ENCODE measurements around the gene DSCAM. TPM values are rescaled to one million over a fixed set of nuclear protein-coding genes. Genes with fewer than 3 reads are reported as not detected.

The DSCAM gene
- total and polyA plus RNA-seq, 5 donors = under 0.01 TPM; not detected in 4

DNA sequence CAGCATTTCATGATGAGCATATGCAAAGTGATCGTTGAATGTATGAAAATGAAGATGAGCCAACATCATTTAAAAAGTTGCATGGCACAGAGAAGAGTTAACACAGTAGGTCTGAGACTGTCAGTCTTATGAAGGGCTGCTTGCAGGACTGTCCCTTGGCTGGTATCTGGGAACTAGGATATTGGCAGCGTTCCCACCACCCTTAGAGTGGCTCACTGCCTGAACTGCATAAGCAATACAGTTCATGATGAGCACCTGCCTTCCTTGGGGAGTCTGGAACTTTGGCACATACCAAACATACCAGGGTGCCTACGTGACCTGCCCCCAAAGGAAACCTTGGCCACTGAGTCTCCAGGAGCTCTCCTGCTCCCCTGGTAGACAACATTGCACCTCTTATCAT, 161.8 kb downstream of the DSCAM start:
- intact Hi-C loops (cut with DNase I) = no loop called here
- no peaks in the 10 kb centered on the region for H3K27me3 ChIP-seq (ENCODE audit: control insufficient read depth, insufficient read depth)
- 62% methylated on average over 3 of the region's 3 CpGs for WGBS
- H3K27ac ChIP-seq (ENCODE audit: low read length) = no peak overlapping the region
- no peaks in the 10 kb centered on the region for H3K4me1 ChIP-seq (ENCODE audit: control insufficient read depth, insufficient read depth, low read length)
- ATAC-seq = no peak
- DNase-seq = peak in 1 of 3 donors; percentile 49
- H3K4me3 ChIP-seq (ENCODE audit: low read length) = no peak overlapping the region
- H3K9me3 ChIP-seq (ENCODE audit: control insufficient read depth, low read length) = no peaks in the 10 kb centered on the region

DNA sequence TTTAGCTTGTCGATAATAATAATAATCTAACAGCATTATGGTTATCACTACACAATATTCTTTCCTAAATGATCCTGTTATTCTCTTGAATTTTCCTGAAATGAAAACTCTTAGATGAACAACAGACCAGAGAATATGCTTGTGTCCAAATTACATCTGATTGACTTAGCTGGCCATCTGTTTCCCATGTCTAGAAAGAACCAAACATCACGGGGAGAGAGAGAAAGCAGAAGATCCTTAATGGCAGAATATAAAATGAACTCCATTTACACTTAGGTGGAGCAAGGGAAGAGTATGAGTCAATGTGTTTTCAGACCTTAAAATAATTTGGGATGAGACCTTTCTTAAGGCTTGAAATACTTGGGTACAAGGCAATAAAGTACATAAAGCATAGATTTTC, 162.2 kb downstream of the DSCAM start:
- no peak overlapping the region for H3K4me3 ChIP-seq (ENCODE audit: low read length)
- DNase-seq = no peak
- no peak overlapping the region for H3K27ac ChIP-seq (ENCODE audit: low read length)
- H3K4me1 ChIP-seq (ENCODE audit: control insufficient read depth, insufficient read depth, low read length) = no peaks in the 10 kb centered on the region
- 93% methylated on average over 2 of the region's 2 CpGs for WGBS
- no peaks in the 10 kb centered on the region for H3K27me3 ChIP-seq (ENCODE audit: control insufficient read depth, insufficient read depth)
- no peak for ATAC-seq
- intact Hi-C loops (cut with DNase I) = no loop called here
- no peaks in the 10 kb centered on the region for H3K9me3 ChIP-seq (ENCODE audit: control insufficient read depth, low read length)

DNA sequence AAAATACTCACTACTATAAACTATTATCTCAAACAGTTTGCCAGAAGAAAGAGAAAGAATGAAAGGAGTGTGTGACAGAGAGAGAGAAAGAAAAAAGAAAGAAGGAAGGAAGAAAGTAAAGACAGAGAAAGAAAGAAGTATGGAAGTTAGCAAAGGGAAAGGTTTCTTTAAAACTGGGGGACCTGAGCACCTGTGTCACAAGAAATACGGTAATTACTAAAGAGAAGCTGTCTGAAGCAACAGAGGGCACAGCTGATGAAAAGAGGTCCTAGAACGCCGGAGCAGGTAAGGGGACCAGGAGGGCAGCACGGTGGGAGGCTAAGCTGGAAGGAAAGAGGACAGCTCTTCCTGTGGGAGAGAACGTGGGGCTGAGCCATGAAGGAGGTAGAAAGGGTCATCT, 163.6 kb downstream of the DSCAM start:
- ATAC-seq = no peak

DNA sequence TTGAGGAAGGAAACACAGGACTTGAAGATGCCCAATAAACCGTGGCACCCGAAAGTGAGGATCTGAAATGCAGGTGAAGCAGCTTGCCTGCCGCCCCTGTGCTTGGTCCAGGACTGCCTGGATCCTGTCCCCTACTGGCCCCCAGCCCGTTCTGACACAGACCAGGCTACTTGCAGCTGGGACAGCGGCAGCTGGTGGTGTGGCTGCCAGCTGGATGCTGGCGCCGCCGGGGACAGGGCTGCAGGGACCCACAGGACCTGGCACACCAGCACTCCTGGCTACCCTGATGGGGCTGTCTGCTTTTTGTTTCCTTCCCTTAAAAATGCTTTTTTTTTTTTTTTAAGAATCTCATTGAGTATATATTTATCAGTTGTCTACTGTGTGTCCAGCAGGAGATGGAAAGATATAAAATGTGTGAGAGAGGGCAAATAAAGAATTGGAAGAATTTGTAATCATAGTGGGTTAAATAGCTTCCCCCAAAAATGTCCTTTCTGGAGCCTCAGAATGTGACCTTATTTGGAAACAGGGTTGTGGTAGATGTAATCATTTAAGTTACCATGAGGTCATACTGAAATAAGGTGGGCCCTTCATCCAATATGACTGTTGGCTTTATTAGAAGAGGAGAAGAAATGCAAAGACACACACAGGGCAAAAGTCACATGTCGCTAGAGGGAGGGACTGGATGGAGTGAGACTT, 165.6 kb downstream of the DSCAM start:
- intact Hi-C loops (cut with DNase I) = no loop called here
- 52% methylated on average over 9 of the region's 9 CpGs for WGBS
- no peak overlapping the region for H3K27ac ChIP-seq (ENCODE audit: low read length)
- H3K4me3 ChIP-seq (ENCODE audit: low read length) = no peak overlapping the region
- ATAC-seq (no peak), DNase-seq (no peak)
- H3K27me3 ChIP-seq (ENCODE audit: control insufficient read depth, insufficient read depth) = no peaks in the 10 kb centered on the region
- H3K4me1 ChIP-seq (ENCODE audit: control insufficient read depth, insufficient read depth, low read length) = no peaks in the 10 kb centered on the region
- H3K9me3 ChIP-seq (ENCODE audit: control insufficient read depth, low read length) = no peaks in the 10 kb centered on the region

More for the DNA sequence above, 163.6 kb downstream of the DSCAM start:
- no peaks in the 10 kb centered on the region for H3K4me1 ChIP-seq (ENCODE audit: control insufficient read depth, insufficient read depth, low read length)
- no peak for DNase-seq
- no peaks in the 10 kb centered on the region for H3K9me3 ChIP-seq (ENCODE audit: control insufficient read depth, low read length)
- no peak overlapping the region for H3K27ac ChIP-seq (ENCODE audit: low read length)
- no peaks in the 10 kb centered on the region for H3K27me3 ChIP-seq (ENCODE audit: control insufficient read depth, insufficient read depth)
- 77% methylated on average over 5 of the region's 5 CpGs for WGBS
- no peak overlapping the region for H3K4me3 ChIP-seq (ENCODE audit: low read length)
- intact Hi-C loops (cut with DNase I) = no loop called here

- Histone ChIP-seq H3K9me3 (ENCODE audit: control insufficient read depth, low read length) (no peaks in the 10 kb centered on the region), H3K4me1 (ENCODE audit: control insufficient read depth, insufficient read depth, low read length) (no peaks in the 10 kb centered on the region), H3K4me3 (ENCODE audit: low read length) (no peak overlapping the region), H3K27me3 (ENCODE audit: control insufficient read depth, insufficient read depth) (no peaks in the 10 kb centered on the region), H3K27ac (ENCODE audit: low read length) (no peak overlapping the region)
- no peak for ATAC-seq
- no peak for DNase-seq
- WGBS = 87% methylated on average over 1 of the region's 1 CpG
- intact Hi-C loops (cut with DNase I) = no loop called here
Measured at GRCh38 chr21:40680311-40680710, 166.6 kb downstream of the DSCAM start.

DNA sequence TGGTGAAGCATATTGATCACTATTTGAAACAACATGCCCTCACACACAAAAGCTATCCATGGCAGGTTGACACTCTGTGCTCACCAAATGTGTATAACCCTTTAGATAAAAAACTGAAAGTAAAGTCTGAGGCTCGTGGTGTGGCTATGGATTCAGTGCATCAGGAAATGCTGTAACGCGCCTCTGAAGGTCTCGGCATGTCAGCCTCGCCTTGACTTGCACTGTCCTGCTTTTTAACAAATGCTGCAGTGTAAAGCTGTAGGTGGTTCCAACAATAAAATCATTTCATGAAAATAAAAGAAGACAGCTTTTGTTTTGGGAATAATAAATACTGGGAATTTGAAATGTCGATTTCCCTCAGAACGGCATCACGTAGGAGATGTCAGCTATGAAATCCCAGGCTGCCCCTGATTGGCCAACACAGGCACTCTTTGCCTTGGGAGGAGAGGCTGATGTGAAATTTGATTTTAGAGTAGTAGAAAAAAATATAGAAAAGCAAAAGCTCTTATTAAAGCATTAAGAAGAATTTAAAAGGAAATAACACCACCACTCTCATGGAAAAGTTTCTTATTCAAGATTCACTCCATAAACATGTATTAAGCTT, 168.2 kb downstream of the DSCAM start:
- no peaks in the 10 kb centered on the region for H3K27me3 ChIP-seq (ENCODE audit: control insufficient read depth, insufficient read depth)
- no peaks in the 10 kb centered on the region for H3K9me3 ChIP-seq (ENCODE audit: control insufficient read depth, low read length)
- intact Hi-C loops (cut with DNase I) = no loop called here
- no peak for DNase-seq
- whole genome bisulfite sequencing = 76% methylated on average over 8 of the region's 8 CpGs
- H3K4me1 ChIP-seq (ENCODE audit: control insufficient read depth, insufficient read depth, low read length) = no peaks in the 10 kb centered on the region
- no peak for ATAC-seq
- no peak overlapping the region for H3K4me3 ChIP-seq (ENCODE audit: low read length)
- H3K27ac ChIP-seq (ENCODE audit: low read length) = no peak overlapping the region

GRCh38 chr21:40675017-40675416, 171.9 kb downstream of the DSCAM start:
- no peak overlapping the region for H3K4me3 ChIP-seq (ENCODE audit: low read length)
- H3K27ac ChIP-seq (ENCODE audit: low read length) = no peak overlapping the region
- no peaks in the 10 kb centered on the region for H3K4me1 ChIP-seq (ENCODE audit: control insufficient read depth, insufficient read depth, low read length)
- DNase-seq (no peak), ATAC-seq (no peak)
- intact Hi-C loops (cut with DNase I) = no loop called here
- H3K27me3 ChIP-seq (ENCODE audit: control insufficient read depth, insufficient read depth) = no peaks in the 10 kb centered on the region
- H3K9me3 ChIP-seq (ENCODE audit: control insufficient read depth, low read length) = no peaks in the 10 kb centered on the region
- WGBS = 65% methylated on average over 8 of the region's 8 CpGs

DNA sequence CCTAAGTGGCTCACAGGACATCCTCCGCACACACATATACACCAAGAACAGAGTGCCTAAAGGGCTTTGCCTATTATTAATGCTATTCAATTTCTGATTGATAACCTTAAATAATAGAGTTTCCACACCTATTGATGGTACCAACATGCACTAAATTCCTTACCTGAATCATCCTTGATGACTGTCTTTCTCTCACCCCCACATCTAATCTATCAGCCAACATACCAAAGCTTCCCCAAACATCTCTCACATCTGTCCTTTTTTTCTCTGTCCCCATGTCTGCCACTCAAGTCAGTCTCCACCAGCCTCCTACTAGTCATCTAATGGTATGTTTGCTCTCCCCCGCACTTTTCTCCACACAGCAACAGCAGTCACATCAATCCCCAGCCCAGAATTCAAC, 174.4 kb downstream of the DSCAM start:
- no peak overlapping the region for H3K4me3 ChIP-seq (ENCODE audit: low read length)
- H3K9me3 ChIP-seq (ENCODE audit: control insufficient read depth, low read length) = no peaks in the 10 kb centered on the region
- intact Hi-C loops (cut with DNase I) = no loop called here
- ATAC-seq = no peak
- no peak overlapping the region for H3K27ac ChIP-seq (ENCODE audit: low read length)
- DNase-seq = no peak
- no peaks in the 10 kb centered on the region for H3K4me1 ChIP-seq (ENCODE audit: control insufficient read depth, insufficient read depth, low read length)
- no peaks in the 10 kb centered on the region for H3K27me3 ChIP-seq (ENCODE audit: control insufficient read depth, insufficient read depth)
- WGBS = 72% methylated on average over 2 of the region's 2 CpGs

GRCh38 chr21:40671716-40672115, 175.2 kb downstream of the DSCAM start:
- ATAC-seq = no peak
- no peaks in the 10 kb centered on the region for H3K4me1 ChIP-seq (ENCODE audit: control insufficient read depth, insufficient read depth, low read length)
- intact Hi-C loops (cut with DNase I) = no loop called here
- no peak overlapping the region for H3K4me3 ChIP-seq (ENCODE audit: low read length)
- no peak for DNase-seq
- 96% methylated on average over 2 of the region's 2 CpGs for WGBS
- H3K27me3 ChIP-seq (ENCODE audit: control insufficient read depth, insufficient read depth) = no peaks in the 10 kb centered on the region
- no peaks in the 10 kb centered on the region for H3K9me3 ChIP-seq (ENCODE audit: control insufficient read depth, low read length)
- no peak overlapping the region for H3K27ac ChIP-seq (ENCODE audit: low read length)

DNA sequence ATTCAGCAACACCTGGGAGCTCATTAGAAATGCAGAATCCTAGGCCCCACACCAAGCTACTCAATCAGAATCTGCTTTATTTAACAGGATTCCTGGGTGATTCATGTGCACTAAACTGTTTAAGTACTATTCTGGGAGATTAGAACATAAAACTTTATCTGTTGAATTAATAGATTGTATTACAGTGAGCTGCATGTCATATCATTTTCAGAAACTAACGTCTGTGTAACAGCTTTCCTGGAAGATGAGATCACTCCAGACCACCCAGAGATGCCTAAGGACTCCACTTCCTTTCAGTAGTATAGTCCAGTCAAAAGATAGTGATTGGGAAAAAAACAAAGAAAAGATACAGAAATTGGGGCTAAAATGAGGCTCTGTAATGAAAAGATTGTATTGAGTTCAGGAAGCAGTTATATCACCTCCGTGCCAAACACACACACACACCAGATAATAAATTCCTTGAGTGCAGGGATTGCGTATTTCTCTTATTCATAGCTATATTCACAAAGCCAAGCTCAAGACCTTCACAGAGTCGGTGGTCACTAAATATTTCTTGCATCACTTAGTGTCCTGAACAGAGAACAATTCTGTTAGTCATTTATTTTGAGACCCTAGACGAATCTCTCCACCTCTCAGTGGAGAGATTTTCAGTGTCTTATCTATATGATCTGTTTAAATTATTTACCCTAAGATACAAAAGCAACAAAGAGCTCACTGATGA, 178.2 kb downstream of the DSCAM start:
- Histone ChIP-seq H3K27me3 (ENCODE audit: control insufficient read depth, insufficient read depth) (no peaks in the 10 kb centered on the region), H3K4me3 (ENCODE audit: low read length) (no peak overlapping the region), H3K9me3 (ENCODE audit: control insufficient read depth, low read length) (no peaks in the 10 kb centered on the region), H3K27ac (ENCODE audit: low read length) (no peak overlapping the region), H3K4me1 (ENCODE audit: control insufficient read depth, insufficient read depth, low read length) (no peaks in the 10 kb centered on the region)
- DNase-seq (no peak), ATAC-seq (no peak)
- intact Hi-C loops (cut with DNase I) = no loop called here
- 42% methylated on average over 5 of the region's 5 CpGs for WGBS

- H3K27me3 ChIP-seq (ENCODE audit: control insufficient read depth, insufficient read depth) = no peaks in the 10 kb centered on the region
- no peaks in the 10 kb centered on the region for H3K4me1 ChIP-seq (ENCODE audit: control insufficient read depth, insufficient read depth, low read length)
- DNase-seq (no peak), ATAC-seq (no peak)
- no peaks in the 10 kb centered on the region for H3K9me3 ChIP-seq (ENCODE audit: control insufficient read depth, low read length)
- H3K4me3 ChIP-seq (ENCODE audit: low read length) = no peak overlapping the region
- intact Hi-C loops (cut with DNase I) = no loop called here
- no peak overlapping the region for H3K27ac ChIP-seq (ENCODE audit: low read length)
- 78% methylated on average over 1 of the region's 1 CpG for WGBS
Measured at GRCh38 chr21:40667967-40668366, 179.0 kb downstream of the DSCAM start.

Data from right cardiac atrium (tissue), 5 donors.